Left lung (tissue), 10 donors: Measurements from ENCODE around the gene APOB. TPM values are rescaled to one million over a fixed set of nuclear protein-coding genes. Genes with fewer than 3 reads are reported as not detected.

Experiments used
- ATAC-seq: fragments of 200-7000 bp; cut with Tn5 transposase; one replicate; pipeline ENCODE4 v1.9.1; 2020; ENCODE audit warnings: moderate library complexity
- DNase-seq, 4 donors: peaks; one replicate each; pipeline ENCODE4 v3.0.0-alpha.2; 2013 to 2020
- H3K27ac ChIP-seq, 2 donors: fragments of 200-600 bp; sonication (generic) in 1 of 2; one replicate each; pipeline versions ENCODE4 v1.5.0 to v1.8.0; 2020 to 2021
- H3K27me3 ChIP-seq, 2 donors: fragments of 200-600 bp; sonication (generic) in 1 of 2; one replicate each; pipeline versions ENCODE4 v1.5.0 to v1.8.0; 2020 to 2021
- H3K36me3 ChIP-seq, 2 donors: fragments of 200-600 bp; sonication (generic) in 1 of 2; one replicate each; pipeline versions ENCODE4 v1.5.0 to v1.8.0; 2020 to 2021
- H3K4me1 ChIP-seq, 2 donors: fragments of 200-600 bp; one replicate each; pipeline ENCODE4 v1.8.0; 2021
- H3K4me3 ChIP-seq, 2 donors: fragments of 200-600 bp; sonication (generic) in 1 of 2; one replicate each; pipeline versions ENCODE4 v1.5.0 to v1.8.0; 2020 to 2021; ENCODE audit warnings: mild to moderate bottlenecking in 1 of 2
- H3K9me3 ChIP-seq, 2 donors: fragments of 200-600 bp; sonication (generic) in 1 of 2; one replicate each; pipeline versions ENCODE4 v1.5.0 to v1.8.0; 2020 to 2021
- intact Hi-C, 2 donors: fragments of 100-400 bp; cut with DNase I; formaldehyde crosslinking; loops; one replicate each; pipeline versions ENCODE4 v1.11.2 to v1.14.2; 2022
- polyA plus RNA-seq, 6 donors: library from polyadenylated mRNA; unstranded; fragments of 120-200 nt; gene quantifications; one replicate each; pipeline ENCODE4 v1.2.1, GENCODE V29; 2013; ENCODE audit not compliant: insufficient read length in 6 of 6
- total RNA-seq, 2 donors: library from RNA; stranded (reverse); fragmentation: NEBNext Ultra II Directional; extraction: Animal tissue kit (Norgen Biotek cat#: 25700); gene quantifications; one replicate each; pipeline ENCODE4 v1.2.1, GENCODE V29; 2021
- TF ChIP-seq, protein P1 (sequence below), 2 donors: fragments of 200-600 bp; sonication (generic) in 1 of 2; IDR thresholded peaks; one replicate each; pipeline versions ENCODE4 v1.5.0 to v1.8.0; 2021; ENCODE audit warnings: antibody characterized with exemption in 2 of 2
- donor health status: DM: no; HTN: yes; CAD: no.
- donor health status: DM: no; HTN: no; CAD: no.

The APOB gene
- total and polyA plus RNA-seq, 8 donors = 0.01 to 1.5 (median 0.14) TPM

DNA sequence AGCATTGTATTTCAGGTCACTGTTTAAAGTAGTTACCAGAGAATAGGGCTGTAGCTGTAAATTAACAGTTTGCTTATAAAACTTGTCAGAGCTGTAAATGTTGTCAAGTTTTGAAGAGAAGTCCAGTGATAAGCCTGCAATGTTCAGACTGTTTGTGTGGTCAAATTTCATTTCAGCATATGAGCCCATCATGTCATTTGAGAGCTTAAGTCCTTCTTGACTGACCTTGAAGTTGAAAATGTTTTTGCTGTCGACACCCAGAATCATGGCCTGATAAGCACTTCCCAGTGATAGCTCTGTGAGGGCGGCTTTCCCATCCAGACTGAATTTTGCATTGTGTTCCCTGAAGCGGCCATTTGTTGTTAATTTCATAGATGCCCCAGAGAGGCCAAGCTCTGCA is 32.4 kb downstream of the APOB start:
- ATAC-seq (no peak), DNase-seq (no peak)
- H3K9me3 ChIP-seq = no peaks in the 10 kb centered on the region
- H3K4me3 ChIP-seq = no peak overlapping the region
- H3K4me1 ChIP-seq = no peaks in the 10 kb centered on the region
- intact Hi-C loops = no loop called here
- TF ChIP-seq, protein P1, sequence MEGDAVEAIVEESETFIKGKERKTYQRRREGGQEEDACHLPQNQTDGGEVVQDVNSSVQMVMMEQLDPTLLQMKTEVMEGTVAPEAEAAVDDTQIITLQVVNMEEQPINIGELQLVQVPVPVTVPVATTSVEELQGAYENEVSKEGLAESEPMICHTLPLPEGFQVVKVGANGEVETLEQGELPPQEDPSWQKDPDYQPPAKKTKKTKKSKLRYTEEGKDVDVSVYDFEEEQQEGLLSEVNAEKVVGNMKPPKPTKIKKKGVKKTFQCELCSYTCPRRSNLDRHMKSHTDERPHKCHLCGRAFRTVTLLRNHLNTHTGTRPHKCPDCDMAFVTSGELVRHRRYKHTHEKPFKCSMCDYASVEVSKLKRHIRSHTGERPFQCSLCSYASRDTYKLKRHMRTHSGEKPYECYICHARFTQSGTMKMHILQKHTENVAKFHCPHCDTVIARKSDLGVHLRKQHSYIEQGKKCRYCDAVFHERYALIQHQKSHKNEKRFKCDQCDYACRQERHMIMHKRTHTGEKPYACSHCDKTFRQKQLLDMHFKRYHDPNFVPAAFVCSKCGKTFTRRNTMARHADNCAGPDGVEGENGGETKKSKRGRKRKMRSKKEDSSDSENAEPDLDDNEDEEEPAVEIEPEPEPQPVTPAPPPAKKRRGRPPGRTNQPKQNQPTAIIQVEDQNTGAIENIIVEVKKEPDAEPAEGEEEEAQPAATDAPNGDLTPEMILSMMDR (IDR thresholded peaks at IDR 0.05) = no peak
- H3K36me3 ChIP-seq = no peaks in the 10 kb centered on the region
- no peaks in the 10 kb centered on the region for H3K27me3 ChIP-seq
- no peak overlapping the region for H3K27ac ChIP-seq

DNA sequence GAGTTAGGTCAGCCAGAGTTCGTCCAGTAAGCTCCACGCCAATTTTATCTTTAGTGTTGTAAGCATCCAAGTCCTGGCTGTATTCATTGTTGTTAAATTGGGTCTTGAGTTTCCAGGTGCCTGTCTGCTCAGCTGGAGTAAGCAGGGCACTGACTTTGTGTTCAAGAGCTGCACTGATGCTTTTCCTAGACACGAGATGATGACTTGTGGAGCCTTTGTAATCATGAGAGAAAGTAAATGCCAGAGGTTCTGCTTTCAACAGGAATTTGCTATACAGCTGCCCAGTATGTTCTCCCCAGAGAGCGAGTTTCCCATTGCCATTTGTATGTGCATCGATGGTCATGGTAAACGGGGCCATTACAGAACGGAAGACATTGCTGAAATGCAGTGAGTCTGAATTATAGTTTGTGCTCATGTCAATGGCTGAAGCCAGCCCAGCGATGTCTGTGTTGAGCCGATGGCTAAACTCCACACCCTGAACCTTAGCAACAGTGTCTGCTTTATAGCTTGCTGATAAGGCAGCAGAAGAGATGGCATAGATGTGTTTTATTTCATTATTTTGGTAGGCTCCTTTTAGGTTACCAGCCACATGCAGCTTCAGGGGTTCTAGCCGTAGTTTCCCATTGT is 32.9 kb downstream of the APOB start:
- Histone ChIP-seq H3K36me3 (no peaks in the 10 kb centered on the region), H3K27me3 (no peaks in the 10 kb centered on the region), H3K9me3 (no peaks in the 10 kb centered on the region), H3K4me3 (no peak overlapping the region), H3K4me1 (no peaks in the 10 kb centered on the region), H3K27ac (no peak overlapping the region)
- intact Hi-C loops = no loop called here
- TF ChIP-seq, protein P1 (IDR thresholded peaks at IDR 0.05) = no peak
- no peak for DNase-seq
- ATAC-seq = no peak

DNA sequence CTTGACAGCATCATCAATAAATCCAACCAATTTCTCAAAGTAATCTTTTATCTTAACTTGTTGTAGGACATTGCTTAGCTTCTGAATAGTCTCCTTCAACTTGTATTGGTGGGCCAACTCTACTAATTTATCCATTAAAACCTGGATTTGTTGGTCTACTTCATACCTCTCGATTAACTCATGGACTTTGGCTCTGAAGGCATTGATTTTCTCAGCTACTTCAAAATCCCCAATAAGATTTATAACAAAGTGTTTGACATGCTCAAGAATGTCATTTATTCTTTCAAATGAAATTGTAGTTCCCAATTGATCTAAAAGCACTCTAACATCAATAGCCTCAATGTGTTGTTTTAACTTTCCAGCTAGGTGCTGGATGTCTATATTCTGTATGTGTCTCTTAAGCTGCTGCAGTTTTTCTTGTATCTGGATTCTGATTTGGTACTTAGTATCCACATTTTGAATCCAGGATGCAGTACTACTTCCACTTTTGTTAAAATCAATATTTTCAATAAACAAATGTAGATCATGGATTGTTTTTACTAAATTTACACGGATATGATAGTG is 34.1 kb downstream of the APOB start:
- H3K36me3 ChIP-seq = no peaks in the 10 kb centered on the region

DNA sequence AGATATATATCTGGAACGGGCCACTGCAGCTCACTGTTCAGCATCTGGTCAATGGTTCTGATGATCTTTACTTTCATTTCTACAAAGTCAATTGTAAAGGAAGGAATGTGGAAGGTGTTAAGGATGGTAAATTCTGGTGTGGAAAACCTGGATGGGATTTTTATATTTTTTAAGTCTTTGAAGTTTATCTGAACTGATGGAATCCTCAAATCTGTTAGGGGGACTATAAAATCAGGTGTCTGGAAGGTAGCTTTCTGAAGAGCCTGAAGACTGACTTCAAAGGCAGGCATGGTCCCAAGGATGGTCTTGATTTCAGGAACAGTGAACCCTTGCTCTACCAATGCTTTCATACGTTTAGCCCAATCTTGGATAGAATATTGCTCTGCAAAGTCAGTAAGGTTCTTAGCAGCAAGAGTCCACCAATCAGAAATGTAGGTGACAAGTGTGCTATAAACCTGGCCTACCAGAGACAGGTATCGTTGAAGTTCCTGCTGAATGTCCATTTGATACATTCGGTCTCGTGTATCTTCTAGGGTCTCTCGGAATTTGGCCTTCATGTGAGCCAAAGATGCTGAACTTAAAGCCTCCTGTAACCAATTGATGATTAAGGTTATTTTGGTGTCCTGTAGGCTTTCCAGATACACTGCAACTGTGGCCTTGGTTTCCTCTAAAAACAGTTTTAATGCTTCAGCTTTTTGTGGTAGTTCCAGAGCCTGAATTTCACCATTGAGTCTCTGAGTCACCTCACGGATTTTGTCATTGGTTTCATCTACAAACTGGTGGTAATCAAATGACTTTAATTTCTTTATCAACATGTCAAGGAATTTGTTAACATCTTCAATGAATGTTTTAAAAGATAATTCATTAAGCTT is 34.8 kb downstream of the APOB start:
- no peak for ATAC-seq

More for the DNA sequence above, 34.1 kb downstream of the APOB start:
- Histone ChIP-seq H3K9me3 (no peaks in the 10 kb centered on the region), H3K27me3 (no peaks in the 10 kb centered on the region), H3K4me3 (no peak overlapping the region), H3K4me1 (no peaks in the 10 kb centered on the region), H3K27ac (no peak overlapping the region)
- ATAC-seq = no peak
- intact Hi-C loops = no loop called here
- TF ChIP-seq, protein P1 (IDR thresholded peaks at IDR 0.05) = no peak
- DNase-seq = no peak

More for the DNA sequence above, 34.8 kb downstream of the APOB start:
- Histone ChIP-seq H3K4me1 (no peaks in the 10 kb centered on the region), H3K36me3 (no peaks in the 10 kb centered on the region), H3K27ac (no peak overlapping the region), H3K4me3 (no peak overlapping the region), H3K27me3 (no peaks in the 10 kb centered on the region), H3K9me3 (no peaks in the 10 kb centered on the region)
- DNase-seq = no peak
- intact Hi-C loops = no loop called here
- TF ChIP-seq, protein P1 (IDR thresholded peaks at IDR 0.05) = no peak
